H9 (cell line): ENCODE data around the gene CCDC33. TPM values are rescaled to one million over a fixed set of nuclear protein-coding genes. Genes with fewer than 3 reads are reported as not detected.

ENCODE experiments used
- DNase-seq: peaks from one replicate; pipeline ENCODE4 v3.0.0-alpha.2; 2017
- H2AFZ ChIP-seq: one replicate; pipeline ENCODE4 v1.6.1; 2013; ENCODE audit warnings: mild to moderate bottlenecking, low read length, control low read depth, moderate library complexity
- H2AK5ac ChIP-seq: 2 replicates; pipeline ENCODE4 v1.6.1; 2013; ENCODE audit warnings: low read length, control low read depth, mixed read lengths; ENCODE audit not compliant: insufficient read length
- H2BK120ac ChIP-seq: one replicate; pipeline ENCODE4 v1.6.1; 2013; ENCODE audit warnings: low read depth, mild to moderate bottlenecking, low read length, control low read depth, inconsistent platforms; ENCODE audit not compliant: poor library complexity, severe bottlenecking
- H2BK12ac ChIP-seq: 2 replicates; pipeline ENCODE4 v1.6.1; 2013; ENCODE audit warnings: low read length, control low read depth, mixed read lengths, low read depth; ENCODE audit not compliant: insufficient read length
- H2BK15ac ChIP-seq: 2 replicates; pipeline ENCODE4 v1.6.1; 2013; ENCODE audit warnings: low read depth, low read length, control low read depth
- H2BK20ac ChIP-seq: one replicate; pipeline ENCODE4 v1.6.1; 2013; ENCODE audit warnings: low read depth, mild to moderate bottlenecking, low read length, control low read depth, inconsistent platforms; ENCODE audit not compliant: poor library complexity, severe bottlenecking
- H2BK5ac ChIP-seq: 2 replicates; pipeline ENCODE4 v1.6.1; 2013; ENCODE audit warnings: low read length, control low read depth, mixed read lengths; ENCODE audit not compliant: insufficient read length
- H3K14ac ChIP-seq: 2 replicates; pipeline ENCODE4 v1.6.1; 2013; ENCODE audit warnings: low read length, control low read depth; ENCODE audit not compliant: insufficient read depth
- H3K18ac ChIP-seq: 2 replicates; pipeline ENCODE4 v1.6.1; 2013; ENCODE audit warnings: low read depth, mild to moderate bottlenecking, mixed read lengths, low read length, control low read depth; ENCODE audit not compliant: insufficient read length
- H3K23ac ChIP-seq: 2 replicates; pipeline ENCODE4 v1.6.1; 2013; ENCODE audit warnings: low read length, control low read depth, mixed read lengths, low read depth; ENCODE audit not compliant: insufficient read length
- H3K23me2 ChIP-seq: 2 replicates; pipeline ENCODE4 v1.6.1; 2013; ENCODE audit warnings: low read depth, mild to moderate bottlenecking, mixed read lengths, low read length, control low read depth; ENCODE audit not compliant: insufficient read length, poor library complexity, severe bottlenecking
- H3K27ac ChIP-seq: 2 replicates; pipeline ENCODE4 v1.5.1; 2013; ENCODE audit warnings: low read length, control low read depth, mixed read lengths, low read depth; ENCODE audit not compliant: insufficient read length
- H3K27me3 ChIP-seq: 2 replicates; pipeline ENCODE4 v1.6.1; 2013; ENCODE audit warnings: low read length, control low read depth, inconsistent platforms; ENCODE audit not compliant: insufficient read depth
- H3K4ac ChIP-seq: 2 replicates; pipeline ENCODE4 v1.6.1; 2013; ENCODE audit warnings: low read depth, mild to moderate bottlenecking, control low read depth, inconsistent platforms, low read length, moderate library complexity
- H3K4me1 ChIP-seq: 2 replicates; pipeline ENCODE4 v1.6.1; 2013; ENCODE audit warnings: low read length, control low read depth, inconsistent platforms; ENCODE audit not compliant: insufficient read depth
- H3K4me2 ChIP-seq: 2 replicates; pipeline ENCODE4 v1.6.1; 2013; ENCODE audit warnings: low read length, control low read depth, mixed read lengths; ENCODE audit not compliant: insufficient read length, insufficient read depth
- H3K56ac ChIP-seq: 2 replicates; pipeline ENCODE4 v1.6.1; 2013; ENCODE audit warnings: low read depth, mild to moderate bottlenecking, mixed read lengths, low read length, control low read depth; ENCODE audit not compliant: insufficient read length
- H3K79me1 ChIP-seq: 2 replicates; pipeline ENCODE4 v1.6.1; 2013; ENCODE audit warnings: low read depth, mild to moderate bottlenecking, moderate library complexity, low read length, control low read depth, inconsistent platforms; ENCODE audit not compliant: insufficient read depth, poor library complexity, severe bottlenecking
- H3K79me2 ChIP-seq: 2 replicates; pipeline ENCODE4 v1.6.1; 2013; ENCODE audit warnings: low read length, control low read depth, inconsistent platforms; ENCODE audit not compliant: insufficient read depth
- H3K9ac ChIP-seq: 2 replicates; pipeline ENCODE4 v1.6.1; 2013; ENCODE audit warnings: low read length, control low read depth, mixed read lengths; ENCODE audit not compliant: insufficient read length; ENCODE audit errors: extremely low read depth
- H3K9me3 ChIP-seq: one replicate; pipeline ENCODE4 v1.6.1; 2013; ENCODE audit warnings: low read depth, low read length, inconsistent platforms; ENCODE audit not compliant: control insufficient read depth
- H3T11ph ChIP-seq: one replicate; pipeline ENCODE4 v1.6.1; 2013; ENCODE audit warnings: mild to moderate bottlenecking, low read length, control low read depth, inconsistent platforms
- H4K20me1 ChIP-seq: one replicate; pipeline ENCODE4 v1.6.1; 2013; ENCODE audit not compliant: control insufficient read depth, insufficient read length, insufficient read depth
- H4K5ac ChIP-seq: 2 replicates; pipeline ENCODE4 v1.6.1; 2013; ENCODE audit warnings: low read depth, mild to moderate bottlenecking, mixed read lengths, low read length, control low read depth; ENCODE audit not compliant: insufficient read length
- H4K8ac ChIP-seq: replicated peaks from 2 replicates; pipeline ENCODE4 v1.6.1; 2013; ENCODE audit warnings: low read length, control low read depth, mixed read lengths, low read depth; ENCODE audit not compliant: insufficient read length
- H4K91ac ChIP-seq: 2 replicates; pipeline ENCODE4 v1.6.1; 2013; ENCODE audit warnings: low read depth, mild to moderate bottlenecking, moderate library complexity, mixed read lengths, low read length, control low read depth; ENCODE audit not compliant: insufficient read length
- H3K27ac Mint-ChIP-seq, 3 experiments: 2 replicates in 2 of 3; 3 replicates in 1 of 3; pipeline ENCODE4 v1.8.0; 2020 to 2021; ENCODE audit warnings: mixed read lengths in 3 of 3, mild to moderate bottlenecking in 1 of 3, moderate library complexity in 1 of 3
- H3K27me3 Mint-ChIP-seq: 2 replicates; pipeline ENCODE4 v1.8.0; 2021; ENCODE audit warnings: low read depth, mild to moderate bottlenecking, moderate library complexity, mixed read lengths
- H3K36me3 Mint-ChIP-seq, 3 experiments: 2 replicates in 2 of 3; 3 replicates in 1 of 3; pipeline ENCODE4 v1.8.0; 2020 to 2021; ENCODE audit warnings: low read depth in 3 of 3, mixed read lengths in 3 of 3; ENCODE audit not compliant: insufficient read depth in 1 of 3
- H3K4me1 Mint-ChIP-seq, 2 experiments: 2 replicates each; pipeline ENCODE4 v1.8.0; 2020; ENCODE audit warnings: mixed read lengths in 2 of 2
- H3K4me3 Mint-ChIP-seq, 2 experiments: 2 replicates in 1 of 2; 3 replicates in 1 of 2; pipeline ENCODE4 v1.8.0; 2020 to 2021; ENCODE audit warnings: mild to moderate bottlenecking in 2 of 2, mixed read lengths in 2 of 2, moderate library complexity in 1 of 2
- H3K9me3 Mint-ChIP-seq, 2 experiments: 2 replicates in 1 of 2; 3 replicates in 1 of 2; pipeline ENCODE4 v1.8.0; 2020; ENCODE audit warnings: mild to moderate bottlenecking in 2 of 2, mixed read lengths in 2 of 2, moderate library complexity in 1 of 2
- CTCF ChIP-seq: fragments of 200-600 bp; sonication (generic); conservative IDR thresholded peaks from 3 replicates; pipeline ENCODE4 v1.8.0; 2021; ENCODE audit warnings: antibody characterized with exemption, mild to moderate bottlenecking
- WGBS: extraction: QIAGEN DNeasy Blood & Tissue Kit; methylation state at CpG from one replicate; pipeline ENCODE4 v1.1.7; 2013; ENCODE audit warnings: missing lambda C conversion rate, low lambda C conversion rate, mixed read lengths; ENCODE audit not compliant: insufficient read length; ENCODE audit errors: extremely low coverage; 5-methylcytosine and 5-hydroxymethylcytosine counted together
- total RNA-seq: library from RNA; stranded (reverse); gene quantifications from 2 replicates; pipeline ENCODE4 v1.2.1, GENCODE V29; 2021

Gene CCDC33
- total RNA-seq, 1 experiment from 2014 or later = 4.6 TPM

- H3K27me3 Mint-ChIP-seq = peaks cover 6% of the 10 kb centered on the region
Observed at GRCh38 chr15:74324714-74325113, 88.6 kb downstream of the CCDC33 start.

More at GRCh38 chr15:74324714-74325113, 88.6 kb downstream of the CCDC33 start:
- no peak for DNase-seq
- Mint-ChIP-seq H3K9me3 (no peaks in the 10 kb centered on the region), H3K27ac (no peak overlapping the region), H3K36me3 (no peaks in the 10 kb centered on the region; a peak in 1 of 7 replicates), H3K4me3 (no peak overlapping the region), H3K4me1 (peaks cover 20 to 42% of the 10 kb centered on the region in 2 experiments)
- H4K20me1 ChIP-seq = no peaks in the 10 kb centered on the region
- H3K9me3 ChIP-seq = no peaks in the 10 kb centered on the region
- H3K23ac ChIP-seq = no peak overlapping the region
- H2BK12ac ChIP-seq = no peak overlapping the region
- H2AFZ ChIP-seq = no peak overlapping the region
- WGBS = no CpG with 5 or more reads among the region's 3 CpGs
- H4K8ac ChIP-seq = no peak overlapping the region
- no peak overlapping the region for H2BK20ac ChIP-seq
- H2AK5ac ChIP-seq = no peak overlapping the region
- no peak overlapping the region for H2BK15ac ChIP-seq
- H3K9ac ChIP-seq = no peak overlapping the region
- H3K18ac ChIP-seq = no peak overlapping the region
- no peak overlapping the region for H3K4ac ChIP-seq
- no peak for TF ChIP-seq CTCF
- no peak overlapping the region for H3K56ac ChIP-seq
- H2BK120ac ChIP-seq = no peak overlapping the region
- H3K27ac ChIP-seq = no peak overlapping the region
- H4K5ac ChIP-seq = no peak overlapping the region
- no peak overlapping the region for H3T11ph ChIP-seq
- H3K4me2 ChIP-seq = no peak overlapping the region
- H3K14ac ChIP-seq = no peak overlapping the region
- H3K79me1 ChIP-seq = no peaks in the 10 kb centered on the region
- H4K91ac ChIP-seq = no peak overlapping the region
- no peaks in the 10 kb centered on the region for H3K23me2 ChIP-seq
- no peaks in the 10 kb centered on the region for H3K27me3 ChIP-seq
- peaks cover 5% of the 10 kb centered on the region; the same call in 1 of the 2 replicates for H3K4me1 ChIP-seq
- H3K79me2 ChIP-seq = no peaks in the 10 kb centered on the region
- H2BK5ac ChIP-seq = no peak overlapping the region
